Astrocyte (in vitro differentiated cells and primary cell): Measurements from ENCODE around the gene MLXIP.

Source experiments
- CTCF ChIP-seq: IDR thresholded peaks from 2 replicates; pipeline ENCODE4 v1.5.1; 2011; ENCODE audit warnings: low read depth, mild to moderate bottlenecking, inconsistent platforms, low read length, moderate library complexity; ENCODE audit not compliant: insufficient read depth
- EZH2 ChIP-seq: IDR thresholded peaks from 2 replicates; pipeline ENCODE4 v1.6.1; 2012; ENCODE audit warnings: mild to moderate bottlenecking, low read length, inconsistent platforms; ENCODE audit not compliant: insufficient read depth

DNA sequence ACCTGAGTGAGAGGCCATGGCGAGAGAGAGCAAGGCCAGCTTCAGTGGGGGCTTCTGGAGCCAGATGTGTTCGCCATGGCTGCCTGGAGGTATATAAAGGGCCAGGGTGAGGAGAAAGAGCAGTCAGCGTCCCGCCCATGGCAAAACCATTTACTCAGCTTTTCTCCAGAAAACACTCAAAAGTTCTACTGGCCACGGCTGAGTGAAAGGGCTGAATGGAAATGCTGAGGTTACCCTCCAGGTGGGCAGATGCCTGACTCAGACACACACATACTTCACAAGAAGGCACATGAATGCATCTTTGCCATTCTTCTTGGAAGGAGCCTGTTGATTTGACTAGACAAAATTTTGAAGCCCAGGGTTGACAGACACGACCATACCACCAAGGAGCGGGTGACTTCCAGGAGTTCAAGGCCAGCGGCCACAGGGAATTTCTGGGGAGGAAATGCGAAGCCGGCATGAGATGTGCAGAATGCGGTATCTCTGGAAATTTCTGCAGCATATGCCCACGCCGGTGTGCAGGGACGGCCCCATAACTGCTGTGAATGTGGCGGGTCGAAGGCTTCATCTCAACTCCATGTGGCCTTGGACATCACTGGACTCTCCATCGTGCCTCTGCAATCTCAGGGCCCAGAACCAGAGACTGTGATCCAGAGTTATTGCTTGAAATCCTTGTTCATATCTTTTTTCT lies 95.7 kb downstream of the MLXIP start, which contains the start of gene IL31:
- TF ChIP-seq CTCF (no peak), EZH2 (no peak)
